NCI-H1417 (cell line): ENCODE data around the gene WWC2.
"Not testable (repeated sequence)": the region's sequence is repeated elsewhere in the genome, so short reads cannot be mapped to it uniquely, and the experiment has no call there.

ENCODE experiments used
- DNase-seq, 3 experiments: peaks; one replicate each; lab custom pipeline; 2025; lab: John Stamatoyannopoulos, UW

The WWC2 gene

GRCh38 chr4:183172881-183173280 lies 73.8 kb downstream of the WWC2 start:
- DNase-seq = no peak

GRCh38 chr4:183173580-183174526 lies 74.8 kb downstream of the WWC2 start:
- no peak for DNase-seq

- DNase-seq = no peak
Observed at GRCh38 chr4:183175631-183176232, 76.7 kb downstream of the WWC2 start.

GRCh38 chr4:183177001-183177400 lies 77.9 kb downstream of the WWC2 start:
- no peak for DNase-seq

- DNase-seq = no peak
Observed at GRCh38 chr4:183178201-183178600, 79.1 kb downstream of the WWC2 start.

- DNase-seq = no peak
Observed at GRCh38 chr4:183180096-183180495, 81.0 kb downstream of the WWC2 start.

GRCh38 chr4:183180621-183181020 lies 81.6 kb downstream of the WWC2 start:
- no peak for DNase-seq

- peak in 1 of 3 experiments; percentile 17 for DNase-seq
Observed at GRCh38 chr4:183181081-183181480, 82.0 kb downstream of the WWC2 start.

GRCh38 chr4:183182873-183183725 lies 84.0 kb downstream of the WWC2 start:
- peak in 2 of 3 experiments; percentile 29 to 75 for DNase-seq

- DNase-seq = no peak
Observed at GRCh38 chr4:183183906-183184535, 85.0 kb downstream of the WWC2 start.

- no peak for DNase-seq
Observed at GRCh38 chr4:183185018-183185417, 86.0 kb downstream of the WWC2 start.

GRCh38 chr4:183185559-183185958 lies 86.5 kb downstream of the WWC2 start:
- DNase-seq = no peak

GRCh38 chr4:183186813-183187212 lies 87.8 kb downstream of the WWC2 start:
- no peak for DNase-seq

- DNase-seq = no peak
Observed at GRCh38 chr4:183190900-183191527, 92.0 kb downstream of the WWC2 start.

GRCh38 chr4:183191630-183192029 lies 92.6 kb downstream of the WWC2 start:
- DNase-seq = no peak

- DNase-seq = no peak
Observed at GRCh38 chr4:183192571-183192970, 93.5 kb downstream of the WWC2 start.

GRCh38 chr4:183193730-183194338 lies 94.8 kb downstream of the WWC2 start:
- not testable (repeated sequence) for DNase-seq

GRCh38 chr4:183195534-183195933 lies 96.5 kb downstream of the WWC2 start:
- DNase-seq = no peak

GRCh38 chr4:183197140-183197539 lies 98.1 kb downstream of the WWC2 start:
- no peak for DNase-seq

- DNase-seq = no peak
Observed at GRCh38 chr4:183200453-183200852, 101.4 kb downstream of the WWC2 start.

GRCh38 chr4:183201331-183201730 lies 102.3 kb downstream of the WWC2 start:
- DNase-seq = no peak
